Choroid plexus epithelial cell (primary cell): Measurements from ENCODE around the gene CEND1.
"Not testable (repeated sequence)": the region's sequence is repeated elsewhere in the genome, so short reads cannot be mapped to it uniquely, and the experiment has no call there.

ENCODE experiments used
- DNase-seq: peaks from one replicate; pipeline ENCODE4 v3.0.0-alpha.2; 2010; ENCODE audit warnings: low read depth
- H3K4me3 ChIP-seq: 2 replicates; pipeline ENCODE4 v1.5.1; 2011; ENCODE audit warnings: low read depth, mild to moderate bottlenecking, control low read depth, low read length, moderate library complexity
- TF ChIP-seq, protein P1 (sequence below): conservative IDR thresholded peaks from 2 replicates; pipeline ENCODE4 v1.5.1; 2011; ENCODE audit warnings: low read depth, mild to moderate bottlenecking, control low read depth, inconsistent platforms, low read length, moderate library complexity

Gene CEND1

DNA sequence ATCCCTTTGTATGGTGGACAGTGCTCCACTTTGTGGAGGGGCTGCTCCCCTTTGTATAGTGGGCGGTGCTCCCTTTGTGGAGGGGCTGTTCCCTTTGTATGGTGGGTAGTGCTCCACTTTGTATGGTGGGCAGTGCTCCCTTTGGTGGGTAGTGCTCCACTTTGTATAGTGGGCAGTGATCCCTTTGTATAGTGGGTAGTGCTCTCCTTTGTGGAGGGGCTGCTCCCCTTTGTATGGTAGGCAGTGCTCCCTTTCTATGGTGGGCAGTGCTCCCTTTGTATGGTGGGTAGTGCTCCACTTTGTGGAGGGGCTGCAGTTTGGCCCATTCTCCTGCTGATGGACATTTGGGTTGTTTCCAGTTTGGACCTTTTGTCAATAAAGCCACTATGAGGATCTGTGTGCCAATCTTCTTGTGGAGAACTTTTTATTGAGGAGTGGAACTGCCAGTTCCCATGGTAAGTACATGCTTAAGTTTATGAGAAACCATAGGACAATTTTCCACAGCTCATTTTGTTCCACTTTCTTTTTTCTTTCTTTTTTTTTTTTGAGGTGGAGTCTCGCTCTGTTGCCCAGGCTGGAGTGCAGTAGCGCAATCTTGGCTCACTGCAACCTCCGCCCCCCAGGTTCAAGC, 47.2 kb downstream of the CEND1 start:
- H3K4me3 ChIP-seq: no peak overlapping the region
- TF ChIP-seq, protein P1, sequence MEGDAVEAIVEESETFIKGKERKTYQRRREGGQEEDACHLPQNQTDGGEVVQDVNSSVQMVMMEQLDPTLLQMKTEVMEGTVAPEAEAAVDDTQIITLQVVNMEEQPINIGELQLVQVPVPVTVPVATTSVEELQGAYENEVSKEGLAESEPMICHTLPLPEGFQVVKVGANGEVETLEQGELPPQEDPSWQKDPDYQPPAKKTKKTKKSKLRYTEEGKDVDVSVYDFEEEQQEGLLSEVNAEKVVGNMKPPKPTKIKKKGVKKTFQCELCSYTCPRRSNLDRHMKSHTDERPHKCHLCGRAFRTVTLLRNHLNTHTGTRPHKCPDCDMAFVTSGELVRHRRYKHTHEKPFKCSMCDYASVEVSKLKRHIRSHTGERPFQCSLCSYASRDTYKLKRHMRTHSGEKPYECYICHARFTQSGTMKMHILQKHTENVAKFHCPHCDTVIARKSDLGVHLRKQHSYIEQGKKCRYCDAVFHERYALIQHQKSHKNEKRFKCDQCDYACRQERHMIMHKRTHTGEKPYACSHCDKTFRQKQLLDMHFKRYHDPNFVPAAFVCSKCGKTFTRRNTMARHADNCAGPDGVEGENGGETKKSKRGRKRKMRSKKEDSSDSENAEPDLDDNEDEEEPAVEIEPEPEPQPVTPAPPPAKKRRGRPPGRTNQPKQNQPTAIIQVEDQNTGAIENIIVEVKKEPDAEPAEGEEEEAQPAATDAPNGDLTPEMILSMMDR: no peak
- DNase-seq: no peak

- DNase-seq: no peak
These were observed 47.7 kb downstream of the CEND1 start for GRCh38 chr11:742156-742546.

DNA sequence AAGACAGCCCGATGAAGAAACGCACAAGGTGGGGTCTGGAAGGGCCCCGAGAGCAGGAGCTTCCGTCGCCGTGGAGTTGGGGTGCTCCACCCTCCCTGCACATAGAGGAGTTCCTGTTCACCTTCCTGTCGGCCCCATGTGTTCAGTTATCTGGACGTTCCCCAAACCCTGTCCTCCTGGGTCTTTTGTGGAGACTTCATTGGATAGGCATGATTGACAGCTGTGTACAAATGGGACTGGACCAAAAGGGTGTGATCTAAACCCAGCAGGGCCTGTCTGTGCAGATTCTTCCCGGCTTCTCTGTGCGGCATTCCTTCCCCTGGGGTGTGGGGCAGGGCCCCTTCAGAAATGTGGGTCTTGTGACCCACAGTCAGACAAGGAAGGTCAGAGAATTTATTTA, 52.0 kb downstream of the CEND1 start:
- not testable (repeated sequence) for DNase-seq, H3K4me3 ChIP-seq

More at GRCh38 chr11:742156-742546, 47.7 kb downstream of the CEND1 start:
- H3K4me3 ChIP-seq: no peak overlapping the region
- TF ChIP-seq, protein P1: no peak

DNA sequence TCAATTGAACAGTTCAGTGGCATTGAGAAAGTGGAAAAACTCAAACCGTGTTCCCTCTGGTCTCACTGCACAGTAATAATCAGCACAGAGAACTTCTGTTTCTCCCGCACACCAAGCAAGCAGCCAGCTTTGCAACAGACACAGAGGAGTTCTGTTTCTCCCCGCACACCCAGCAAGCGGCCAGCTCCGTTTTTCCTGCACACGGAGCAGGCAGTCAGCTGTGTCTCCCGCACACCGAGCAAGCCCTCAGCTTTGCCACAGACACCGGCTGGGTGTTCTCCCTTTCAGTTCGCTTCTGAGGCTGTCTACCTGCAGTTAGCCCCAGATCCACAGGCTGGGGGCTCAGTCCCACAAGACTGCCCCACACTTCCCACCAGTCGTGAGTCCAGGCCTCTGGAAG, 52.5 kb downstream of the CEND1 start:
- H3K4me3 ChIP-seq: no peak overlapping the region
- TF ChIP-seq, protein P1: no peak
- DNase-seq: no peak
